Gastroesophageal sphincter (tissue), 3 donors: ENCODE data around the gene UBR3.

ENCODE experiments used
- EP300 ChIP-seq: sonication (generic); formaldehyde crosslinking; IDR thresholded peaks from one replicate; pipeline ENCODE4 v1.6.1; 2017; ENCODE audit warnings: antibody characterized with exemption, mild to moderate bottlenecking
- POLR2A ChIP-seq, 2 donors: fragments of 450-650 bp; IDR thresholded peaks; one replicate each; pipeline ENCODE4 v1.6.1; 2017; ENCODE audit warnings: antibody characterized with exemption in 2 of 2, mild to moderate bottlenecking in 2 of 2, moderate library complexity in 1 of 2
- POLR2AphosphoS5 ChIP-seq: sonication (generic); formaldehyde crosslinking; IDR thresholded peaks from one replicate; pipeline ENCODE4 v1.6.1; 2017; ENCODE audit warnings: antibody characterized with exemption
- TF ChIP-seq, protein P1 (sequence below), 4 experiments: fragments of 200-600 bp in 2 of 4; fragments of 450-650 bp in 2 of 4; sonication (generic) in 1 of 4; IDR thresholded peaks; one replicate each; pipeline ENCODE4 v1.5.1; 2017 to 2019; ENCODE audit warnings: antibody characterized with exemption in 4 of 4, mild to moderate bottlenecking in 2 of 4, moderate library complexity in 2 of 4

GRCh38 chr2:169867579-169867978, 40.3 kb downstream of the UBR3 start:
- TF ChIP-seq POLR2A (IDR thresholded peaks at IDR 0.05) (no peak), POLR2AphosphoS5 (no peak), EP300 (no peak)
- TF ChIP-seq, protein P1, sequence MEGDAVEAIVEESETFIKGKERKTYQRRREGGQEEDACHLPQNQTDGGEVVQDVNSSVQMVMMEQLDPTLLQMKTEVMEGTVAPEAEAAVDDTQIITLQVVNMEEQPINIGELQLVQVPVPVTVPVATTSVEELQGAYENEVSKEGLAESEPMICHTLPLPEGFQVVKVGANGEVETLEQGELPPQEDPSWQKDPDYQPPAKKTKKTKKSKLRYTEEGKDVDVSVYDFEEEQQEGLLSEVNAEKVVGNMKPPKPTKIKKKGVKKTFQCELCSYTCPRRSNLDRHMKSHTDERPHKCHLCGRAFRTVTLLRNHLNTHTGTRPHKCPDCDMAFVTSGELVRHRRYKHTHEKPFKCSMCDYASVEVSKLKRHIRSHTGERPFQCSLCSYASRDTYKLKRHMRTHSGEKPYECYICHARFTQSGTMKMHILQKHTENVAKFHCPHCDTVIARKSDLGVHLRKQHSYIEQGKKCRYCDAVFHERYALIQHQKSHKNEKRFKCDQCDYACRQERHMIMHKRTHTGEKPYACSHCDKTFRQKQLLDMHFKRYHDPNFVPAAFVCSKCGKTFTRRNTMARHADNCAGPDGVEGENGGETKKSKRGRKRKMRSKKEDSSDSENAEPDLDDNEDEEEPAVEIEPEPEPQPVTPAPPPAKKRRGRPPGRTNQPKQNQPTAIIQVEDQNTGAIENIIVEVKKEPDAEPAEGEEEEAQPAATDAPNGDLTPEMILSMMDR (IDR thresholded peaks at IDR 0.05), result no peak
